ENCODE measurements around the gene PTPRT. TPM values are rescaled to one million over a fixed set of nuclear protein-coding genes. Genes with fewer than 3 reads are reported as not detected.

Gene PTPRT
- total RNA-seq, 2 donors from 2014 or later = not detected

GRCh38 chr20:42955713-42956112, 234.0 kb downstream of the PTPRT start:
- no peaks in the 10 kb centered on the region for H3K36me3 ChIP-seq
- H3K4me1 ChIP-seq (ENCODE audit: control insufficient read depth in 1 of 2, low read depth in 2 of 2) = no peaks in the 10 kb centered on the region
- no peaks in the 10 kb centered on the region for H3K27me3 ChIP-seq (replicated peaks; ENCODE audit: insufficient read depth)
- DNase-seq (ENCODE audit: low spot score) (no peak), ATAC-seq (ENCODE audit: insufficient number of reproducible peaks, low FRiP score, low read depth) (no peak)
- no peak overlapping the region for H3K27ac ChIP-seq
- no peak for TF ChIP-seq CTCF (IDR thresholded peaks at IDR 0.05)
- no peaks in the 10 kb centered on the region for H3K9me3 ChIP-seq
- H3K4me3 ChIP-seq = no peak overlapping the region

- Histone ChIP-seq H3K27me3 (replicated peaks; ENCODE audit: insufficient read depth) (no peaks in the 10 kb centered on the region), H3K4me1 (ENCODE audit: control insufficient read depth in 1 of 2, low read depth in 2 of 2) (no peaks in the 10 kb centered on the region), H3K9me3 (no peaks in the 10 kb centered on the region), H3K27ac (no peak overlapping the region), H3K36me3 (no peaks in the 10 kb centered on the region), H3K4me3 (no peak overlapping the region)
- DNase-seq (ENCODE audit: low spot score) (no peak), ATAC-seq (ENCODE audit: insufficient number of reproducible peaks, low FRiP score, low read depth) (no peak)
- no peak for TF ChIP-seq CTCF (IDR thresholded peaks at IDR 0.05)
Observed at GRCh38 chr20:42954951-42955350, 234.8 kb downstream of the PTPRT start.

- no peak for DNase-seq (ENCODE audit: low spot score)
- TF ChIP-seq CTCF (IDR thresholded peaks at IDR 0.05) = no peak
- H3K27ac ChIP-seq = no peak overlapping the region
- H3K27me3 ChIP-seq (replicated peaks; ENCODE audit: insufficient read depth) = no peaks in the 10 kb centered on the region
- no peak overlapping the region for H3K4me3 ChIP-seq
- no peaks in the 10 kb centered on the region for H3K4me1 ChIP-seq (ENCODE audit: control insufficient read depth in 1 of 2, low read depth in 2 of 2)
- no peak for ATAC-seq (ENCODE audit: insufficient number of reproducible peaks, low FRiP score, low read depth)
- H3K36me3 ChIP-seq = no peaks in the 10 kb centered on the region
- peaks cover 6% of the 10 kb centered on the region for H3K9me3 ChIP-seq
Observed at GRCh38 chr20:42949950-42950349, 239.8 kb downstream of the PTPRT start.

- H3K27ac ChIP-seq = no peak overlapping the region
- no peaks in the 10 kb centered on the region for H3K27me3 ChIP-seq (replicated peaks; ENCODE audit: insufficient read depth)
- no peak for ATAC-seq (ENCODE audit: insufficient number of reproducible peaks, low FRiP score, low read depth)
- peaks cover 6% of the 10 kb centered on the region for H3K9me3 ChIP-seq
- no peak for TF ChIP-seq CTCF (IDR thresholded peaks at IDR 0.05)
- no peak overlapping the region for H3K4me3 ChIP-seq
- H3K36me3 ChIP-seq = no peaks in the 10 kb centered on the region
- DNase-seq (ENCODE audit: low spot score) = no peak
- H3K4me1 ChIP-seq (ENCODE audit: control insufficient read depth in 1 of 2, low read depth in 2 of 2) = no peaks in the 10 kb centered on the region
Observed at GRCh38 chr20:42945234-42945994, 244.3 kb downstream of the PTPRT start.

GRCh38 chr20:42941629-42942028, 248.1 kb downstream of the PTPRT start:
- H3K9me3 ChIP-seq = no peaks in the 10 kb centered on the region
- H3K27ac ChIP-seq = no peak overlapping the region
- no peaks in the 10 kb centered on the region for H3K36me3 ChIP-seq
- DNase-seq (ENCODE audit: low spot score) (no peak), ATAC-seq (ENCODE audit: insufficient number of reproducible peaks, low FRiP score, low read depth) (no peak)
- H3K4me1 ChIP-seq (ENCODE audit: control insufficient read depth in 1 of 2, low read depth in 2 of 2) = no peaks in the 10 kb centered on the region
- TF ChIP-seq CTCF (IDR thresholded peaks at IDR 0.05) = no peak
- no peak overlapping the region for H3K4me3 ChIP-seq
- H3K27me3 ChIP-seq (replicated peaks; ENCODE audit: insufficient read depth) = no peaks in the 10 kb centered on the region
